Neural crest cell (in vitro differentiated cells): ENCODE results near the gene HACD2. TPM values are rescaled to one million over a fixed set of nuclear protein-coding genes. Genes with fewer than 3 reads are reported as not detected.
A peak's percentile ranks its signal among the peaks of the same experiment; 100 is the strongest.

Experiments used
- DNase-seq: peaks from one replicate; pipeline ENCODE4 v3.0.0; 2021; ENCODE audit warnings: low read depth, mixed read lengths, low spot score
- H3K27ac Mint-ChIP-seq: one replicate; pipeline ENCODE4 v1.8.0; 2021; ENCODE audit warnings: mild to moderate bottlenecking, mixed read lengths; ENCODE audit not compliant: unreplicated experiment
- H3K27me3 Mint-ChIP-seq: 2 replicates; pipeline ENCODE4 v1.8.0; 2021; ENCODE audit warnings: low read depth, mild to moderate bottlenecking, mixed read lengths
- H3K36me3 Mint-ChIP-seq: 2 replicates; pipeline ENCODE4 v1.8.0; 2021; ENCODE audit warnings: low read depth, mild to moderate bottlenecking, mixed read lengths
- H3K4me1 Mint-ChIP-seq: 2 replicates; pipeline ENCODE4 v1.8.0; 2021; ENCODE audit warnings: mixed read lengths
- H3K4me3 Mint-ChIP-seq: one replicate; pipeline ENCODE4 v1.8.0; 2021; ENCODE audit warnings: mild to moderate bottlenecking, mixed read lengths
- H3K9me3 Mint-ChIP-seq: 2 replicates; pipeline ENCODE4 v1.8.0; 2021; ENCODE audit warnings: mixed read lengths
- total RNA-seq: library from RNA; stranded (reverse); gene quantifications from 2 replicates; pipeline ENCODE4 v1.2.1, GENCODE V29; 2021
- TF ChIP-seq, protein P1 (sequence below): fragments of 200-600 bp; sonication (generic); conservative IDR thresholded peaks from 2 replicates; pipeline ENCODE4 v1.5.0; 2021; ENCODE audit warnings: antibody characterized with exemption, mild to moderate bottlenecking

Gene HACD2
- total RNA-seq, 1 donor from 2014 or later = 26.5 TPM

GRCh38 chr3:123528130-123528529 is 56.7 kb downstream of the HACD2 start:
- Mint-ChIP-seq H3K27me3 (no peaks in the 10 kb centered on the region), H3K9me3 (no peaks in the 10 kb centered on the region), H3K4me1 (peaks cover 6% of the 10 kb centered on the region), H3K27ac (no peak overlapping the region), H3K4me3 (no peak overlapping the region), H3K36me3 (no peaks in the 10 kb centered on the region)
- TF ChIP-seq, protein P1, sequence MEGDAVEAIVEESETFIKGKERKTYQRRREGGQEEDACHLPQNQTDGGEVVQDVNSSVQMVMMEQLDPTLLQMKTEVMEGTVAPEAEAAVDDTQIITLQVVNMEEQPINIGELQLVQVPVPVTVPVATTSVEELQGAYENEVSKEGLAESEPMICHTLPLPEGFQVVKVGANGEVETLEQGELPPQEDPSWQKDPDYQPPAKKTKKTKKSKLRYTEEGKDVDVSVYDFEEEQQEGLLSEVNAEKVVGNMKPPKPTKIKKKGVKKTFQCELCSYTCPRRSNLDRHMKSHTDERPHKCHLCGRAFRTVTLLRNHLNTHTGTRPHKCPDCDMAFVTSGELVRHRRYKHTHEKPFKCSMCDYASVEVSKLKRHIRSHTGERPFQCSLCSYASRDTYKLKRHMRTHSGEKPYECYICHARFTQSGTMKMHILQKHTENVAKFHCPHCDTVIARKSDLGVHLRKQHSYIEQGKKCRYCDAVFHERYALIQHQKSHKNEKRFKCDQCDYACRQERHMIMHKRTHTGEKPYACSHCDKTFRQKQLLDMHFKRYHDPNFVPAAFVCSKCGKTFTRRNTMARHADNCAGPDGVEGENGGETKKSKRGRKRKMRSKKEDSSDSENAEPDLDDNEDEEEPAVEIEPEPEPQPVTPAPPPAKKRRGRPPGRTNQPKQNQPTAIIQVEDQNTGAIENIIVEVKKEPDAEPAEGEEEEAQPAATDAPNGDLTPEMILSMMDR = no peak
- DNase-seq = no peak

DNA sequence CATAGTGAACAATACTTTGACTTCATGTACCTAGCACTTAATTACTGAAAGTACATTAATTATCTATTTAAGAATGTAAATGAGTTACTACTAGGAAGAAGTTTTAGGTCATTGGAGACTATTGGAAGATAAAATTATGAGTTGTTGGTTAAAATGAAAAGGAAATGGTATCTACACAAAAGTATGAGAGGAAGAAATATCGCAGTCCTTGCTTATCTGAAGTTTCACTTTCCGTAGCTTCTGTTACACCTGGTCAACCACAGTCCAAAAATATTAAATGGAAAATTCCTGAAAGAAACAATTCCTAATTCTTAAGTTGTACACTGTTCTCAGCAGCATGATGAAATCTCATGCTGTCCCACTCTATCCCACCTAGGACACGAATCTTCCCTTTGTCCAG is 57.8 kb downstream of the HACD2 start:
- Mint-ChIP-seq H3K4me3 (no peak overlapping the region), H3K27ac (no peak overlapping the region), H3K9me3 (no peaks in the 10 kb centered on the region), H3K36me3 (no peaks in the 10 kb centered on the region), H3K27me3 (no peaks in the 10 kb centered on the region), H3K4me1 (peaks cover 6% of the 10 kb centered on the region)
- TF ChIP-seq, protein P1 = no peak
- no peak for DNase-seq

- Mint-ChIP-seq H3K4me1 (peaks cover 6% of the 10 kb centered on the region), H3K27ac (no peak overlapping the region), H3K27me3 (no peaks in the 10 kb centered on the region), H3K9me3 (no peaks in the 10 kb centered on the region), H3K36me3 (peaks cover 3% of the 10 kb centered on the region), H3K4me3 (no peak overlapping the region)
- TF ChIP-seq, protein P1 = no peak
- no peak for DNase-seq
Observed at GRCh38 chr3:123526474-123526873, 58.4 kb downstream of the HACD2 start.

GRCh38 chr3:123525433-123525832 is 59.4 kb downstream of the HACD2 start:
- H3K27me3 Mint-ChIP-seq = no peaks in the 10 kb centered on the region
- H3K27ac Mint-ChIP-seq = no peak overlapping the region
- no peak overlapping the region for H3K4me3 Mint-ChIP-seq
- no peak for DNase-seq
- TF ChIP-seq, protein P1 = no peak
- H3K36me3 Mint-ChIP-seq = peaks cover 3% of the 10 kb centered on the region
- H3K4me1 Mint-ChIP-seq = peaks cover 6% of the 10 kb centered on the region
- no peaks in the 10 kb centered on the region for H3K9me3 Mint-ChIP-seq

GRCh38 chr3:123524981-123525380 is 59.9 kb downstream of the HACD2 start:
- DNase-seq = no peak
- Mint-ChIP-seq H3K27ac (peak overlapping the region; percentile 51), H3K4me3 (no peak overlapping the region), H3K36me3 (peaks cover 3% of the 10 kb centered on the region), H3K9me3 (no peaks in the 10 kb centered on the region), H3K4me1 (peaks cover 6% of the 10 kb centered on the region), H3K27me3 (no peaks in the 10 kb centered on the region)
- TF ChIP-seq, protein P1 = no peak

GRCh38 chr3:123523023-123523412 is 61.8 kb downstream of the HACD2 start:
- no peak overlapping the region for H3K4me3 Mint-ChIP-seq
- H3K27ac Mint-ChIP-seq = no peak overlapping the region
- H3K27me3 Mint-ChIP-seq = no peaks in the 10 kb centered on the region
- peaks cover 6% of the 10 kb centered on the region for H3K4me1 Mint-ChIP-seq
- TF ChIP-seq, protein P1 = no peak
- no peaks in the 10 kb centered on the region for H3K9me3 Mint-ChIP-seq
- H3K36me3 Mint-ChIP-seq = peaks cover 3% of the 10 kb centered on the region
- DNase-seq = no peak
